OCI-LY1 (cell line): Measurements from ENCODE around the gene DNAAF5.

Experiments used
- H2AFZ ChIP-seq: fragments of 200-600 bp; sonication (generic), shearing (Covaris generic); 2 replicates; pipeline ENCODE4 v1.6.0; 2014; ENCODE audit warnings: antibody characterized with exemption, mild to moderate bottlenecking, low read length
- H3F3A ChIP-seq: fragments of 200-600 bp; sonication (generic), shearing (Covaris generic); 2 replicates; pipeline ENCODE4 v1.6.0; 2014; ENCODE audit warnings: mild to moderate bottlenecking, antibody characterized with exemption, low read length, moderate library complexity; ENCODE audit not compliant: insufficient read depth
- H3K27ac ChIP-seq: fragments of 200-600 bp; sonication (generic); 2 replicates; pipeline ENCODE4 v1.5.1; 2014; ENCODE audit warnings: low read length, mixed run types, mild to moderate bottlenecking, low read depth; ENCODE audit not compliant: poor library complexity, severe bottlenecking
- H3K27me3 ChIP-seq: fragments of 200-600 bp; sonication (generic); 2 replicates; pipeline ENCODE4 v1.6.0; 2014; ENCODE audit warnings: antibody characterized with exemption, mild to moderate bottlenecking, low read length, moderate library complexity; ENCODE audit not compliant: insufficient read depth
- H3K36me3 ChIP-seq: fragments of 200-600 bp; sonication (generic); 2 replicates; pipeline ENCODE4 v1.6.1; 2014; ENCODE audit warnings: mild to moderate bottlenecking, antibody characterized with exemption, low read length, moderate library complexity, mixed read lengths; ENCODE audit not compliant: insufficient read depth
- H3K4me1 ChIP-seq: fragments of 200-600 bp; sonication (generic); 2 replicates; pipeline ENCODE4 v1.5.1; 2014; ENCODE audit warnings: mild to moderate bottlenecking, low read length, moderate library complexity; ENCODE audit not compliant: insufficient read depth, severe bottlenecking
- H3K4me2 ChIP-seq: fragments of 200-600 bp; sonication (generic), shearing (Covaris generic); 2 replicates; pipeline ENCODE4 v1.6.1; 2014; ENCODE audit warnings: low read length
- H3K4me3 ChIP-seq: fragments of 200-600 bp; sonication (generic); 2 replicates; pipeline ENCODE4 v1.5.1; 2014; ENCODE audit warnings: low read length, low read depth, mild to moderate bottlenecking, mixed read lengths; ENCODE audit not compliant: poor library complexity, severe bottlenecking
- H3K79me2 ChIP-seq: fragments of 200-600 bp; shearing (Covaris generic); 2 replicates; pipeline ENCODE4 v1.6.1; 2016; ENCODE audit warnings: mixed run types, low read length, mixed read lengths; ENCODE audit not compliant: insufficient read depth
- H3K9ac ChIP-seq: fragments of 200-600 bp; sonication (generic), shearing (Covaris generic); 2 replicates; pipeline ENCODE4 v1.6.1; 2014; ENCODE audit warnings: mild to moderate bottlenecking, low read length, mixed read lengths
- H3K9me2 ChIP-seq: fragments of 200-600 bp; sonication (generic), shearing (Covaris generic); 2 replicates; pipeline ENCODE4 v1.6.1; 2014; ENCODE audit warnings: low read depth, mild to moderate bottlenecking, low read length, mixed read lengths
- H3K9me3 ChIP-seq: fragments of 200-600 bp; shearing (Covaris generic); 2 replicates; pipeline ENCODE4 v1.6.1; 2014; ENCODE audit warnings: low read length, mixed read lengths
- H4K20me1 ChIP-seq: fragments of 200-600 bp; sonication (generic), shearing (Covaris generic); 2 replicates; pipeline ENCODE4 v1.6.0; 2016; ENCODE audit warnings: mild to moderate bottlenecking, low read length; ENCODE audit not compliant: insufficient read depth
- EZH2 ChIP-seq: fragments of 200-600 bp; sonication (generic), shearing (Covaris generic); IDR thresholded peaks from 2 replicates; pipeline ENCODE4 v1.8.0; 2017; ENCODE audit warnings: borderline replicate concordance, mixed run types, mild to moderate bottlenecking, antibody characterized with exemption, low read length, moderate library complexity, mixed read lengths
- TF ChIP-seq, protein P1 (sequence below): fragments of 200-600 bp; sonication (generic), shearing (Covaris generic); IDR thresholded peaks from 2 replicates; pipeline ENCODE4 v1.5.1; 2017; ENCODE audit warnings: mild to moderate bottlenecking, antibody characterized with exemption, low read length, moderate library complexity, mixed read lengths

Gene DNAAF5

DNA sequence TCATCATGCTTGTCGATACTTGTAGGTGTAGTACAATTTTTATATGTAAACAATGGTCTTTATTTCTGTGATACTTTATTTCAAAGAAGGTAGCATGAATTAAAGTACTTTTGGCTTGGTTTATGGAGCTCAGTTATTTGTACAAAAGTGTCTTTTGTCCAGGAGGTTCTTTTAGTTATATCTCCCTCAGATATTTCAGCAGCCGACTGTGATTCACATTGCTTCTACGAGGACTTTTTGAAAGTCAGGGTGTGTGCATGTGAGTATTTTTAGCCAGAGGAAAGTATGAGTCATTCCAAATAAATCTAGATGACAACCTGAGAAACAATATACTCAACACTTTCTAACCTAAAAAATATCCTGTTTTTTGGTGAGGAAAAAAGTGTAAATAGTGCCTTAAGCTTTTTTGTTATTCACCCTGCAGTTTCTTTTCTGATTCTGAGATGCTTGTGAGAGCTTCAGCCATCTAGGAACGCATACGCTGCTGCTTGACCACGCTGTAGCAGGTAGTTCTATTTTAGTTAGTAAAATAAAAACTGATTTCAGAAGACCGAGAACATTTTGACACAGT is 105.2 kb downstream of the DNAAF5 start:
- no peak overlapping the region for H3K9ac ChIP-seq

DNA sequence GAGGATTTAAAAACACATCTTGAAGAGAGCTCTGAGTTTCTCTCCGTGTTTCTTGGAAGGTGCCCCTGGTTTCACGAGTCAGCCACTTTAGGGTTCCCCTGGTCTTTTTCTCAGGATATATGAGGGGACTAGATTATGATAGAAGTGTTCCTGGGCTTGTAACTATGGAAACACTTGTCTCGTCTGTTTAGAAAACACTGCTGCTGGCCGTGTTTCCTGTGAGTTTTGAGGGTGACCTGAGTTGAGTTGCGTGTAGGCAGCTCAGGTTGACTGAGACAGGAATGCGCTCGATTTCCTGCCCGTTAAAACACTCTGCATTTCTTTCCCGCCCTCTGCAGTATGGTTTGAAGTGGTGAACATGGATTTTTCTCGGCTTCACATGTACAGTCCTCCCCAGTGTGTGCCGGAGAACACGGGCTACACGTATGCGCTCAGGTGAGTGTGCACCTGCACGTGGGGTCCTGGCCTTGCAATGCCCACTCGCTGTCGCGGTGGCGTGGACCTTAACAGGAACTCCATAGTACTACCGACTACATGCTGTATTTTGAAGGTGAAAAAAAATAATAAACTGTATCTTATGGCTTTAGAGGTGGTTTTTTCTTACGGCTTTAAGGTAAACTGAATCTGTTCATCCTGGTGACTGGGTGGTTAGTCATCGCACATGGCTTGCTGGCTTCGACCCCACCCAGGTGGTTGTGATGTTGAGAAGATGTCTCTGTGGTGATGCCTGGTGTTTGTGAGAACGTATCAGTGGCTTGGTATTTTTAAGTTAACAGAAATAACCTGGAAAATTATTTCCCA is 105.9 kb downstream of the DNAAF5 start, which contains the start of gene SUN1:
TSS of gene SUN1 (plus strand) at position 310 of the 801 bp plus-strand sequence. CDS start at position 359, 49 bp downstream.
- TF ChIP-seq, protein P1, sequence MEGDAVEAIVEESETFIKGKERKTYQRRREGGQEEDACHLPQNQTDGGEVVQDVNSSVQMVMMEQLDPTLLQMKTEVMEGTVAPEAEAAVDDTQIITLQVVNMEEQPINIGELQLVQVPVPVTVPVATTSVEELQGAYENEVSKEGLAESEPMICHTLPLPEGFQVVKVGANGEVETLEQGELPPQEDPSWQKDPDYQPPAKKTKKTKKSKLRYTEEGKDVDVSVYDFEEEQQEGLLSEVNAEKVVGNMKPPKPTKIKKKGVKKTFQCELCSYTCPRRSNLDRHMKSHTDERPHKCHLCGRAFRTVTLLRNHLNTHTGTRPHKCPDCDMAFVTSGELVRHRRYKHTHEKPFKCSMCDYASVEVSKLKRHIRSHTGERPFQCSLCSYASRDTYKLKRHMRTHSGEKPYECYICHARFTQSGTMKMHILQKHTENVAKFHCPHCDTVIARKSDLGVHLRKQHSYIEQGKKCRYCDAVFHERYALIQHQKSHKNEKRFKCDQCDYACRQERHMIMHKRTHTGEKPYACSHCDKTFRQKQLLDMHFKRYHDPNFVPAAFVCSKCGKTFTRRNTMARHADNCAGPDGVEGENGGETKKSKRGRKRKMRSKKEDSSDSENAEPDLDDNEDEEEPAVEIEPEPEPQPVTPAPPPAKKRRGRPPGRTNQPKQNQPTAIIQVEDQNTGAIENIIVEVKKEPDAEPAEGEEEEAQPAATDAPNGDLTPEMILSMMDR, result no peak
- TF ChIP-seq EZH2, result no peak
- Histone ChIP-seq H3K9ac (no peak within 1 kb of the TSS), H3K27ac (peak within 1 kb of the TSS; percentile 28), H3K4me3 (no peak within 1 kb of the TSS), H3K9me2 (no peaks in the 10 kb centered on the region), H3K27me3 (no peaks in the 10 kb centered on the region), H3F3A (no peaks in the 10 kb centered on the region), H3K4me1 (peaks cover 20% of the 10 kb centered on the region), H3K9me3 (no peaks in the 10 kb centered on the region), H3K4me2 (no peak within 1 kb of the TSS; the same call in 1 of the 2 replicates), H3K79me2 (peaks cover 40% of the 10 kb centered on the region), H3K36me3 (peaks cover 19% of the 10 kb centered on the region), H4K20me1 (no peaks in the 10 kb centered on the region), H2AFZ (no peak within 1 kb of the TSS)

More for the DNA sequence above, 105.2 kb downstream of the DNAAF5 start:
- Histone ChIP-seq H2AFZ (no peak overlapping the region), H3K4me3 (no peak overlapping the region), H3K9me3 (no peaks in the 10 kb centered on the region), H3K4me1 (peaks cover 20% of the 10 kb centered on the region), H4K20me1 (no peaks in the 10 kb centered on the region), H3F3A (no peaks in the 10 kb centered on the region), H3K9me2 (no peaks in the 10 kb centered on the region), H3K27ac (peak overlapping the region; percentile 28), H3K79me2 (peaks cover 46% of the 10 kb centered on the region), H3K27me3 (no peaks in the 10 kb centered on the region), H3K36me3 (peaks cover 15% of the 10 kb centered on the region), H3K4me2 (no peak overlapping the region; the same call in 1 of the 2 replicates)
- TF ChIP-seq, protein P1, result no peak
- TF ChIP-seq EZH2, result no peak

GRCh38 chr7:832968-833424 is 106.5 kb downstream of the DNAAF5 start:
- TF ChIP-seq EZH2, result no peak
- TF ChIP-seq, protein P1, result no peak
- H3K27ac ChIP-seq, result no peak overlapping the region
- H2AFZ ChIP-seq, result no peak overlapping the region
- H3K4me1 ChIP-seq, result peaks cover 20% of the 10 kb centered on the region
- no peaks in the 10 kb centered on the region for H3K9me2 ChIP-seq
- no peak overlapping the region for H3K4me3 ChIP-seq
- no peaks in the 10 kb centered on the region for H3K27me3 ChIP-seq
- no peaks in the 10 kb centered on the region for H4K20me1 ChIP-seq
- no peak overlapping the region for H3K9ac ChIP-seq
- no peaks in the 10 kb centered on the region for H3K9me3 ChIP-seq
- H3K36me3 ChIP-seq, result peaks cover 19% of the 10 kb centered on the region
- peaks cover 34% of the 10 kb centered on the region for H3K79me2 ChIP-seq
- no peaks in the 10 kb centered on the region for H3F3A ChIP-seq
- H3K4me2 ChIP-seq, result no peak overlapping the region
